ENCODE measurements around the gene GTPBP6.
"Not testable (repeated sequence)": the region's sequence is repeated elsewhere in the genome, so short reads cannot be mapped to it uniquely, and the experiment has no call there.

Gene GTPBP6

DNA sequence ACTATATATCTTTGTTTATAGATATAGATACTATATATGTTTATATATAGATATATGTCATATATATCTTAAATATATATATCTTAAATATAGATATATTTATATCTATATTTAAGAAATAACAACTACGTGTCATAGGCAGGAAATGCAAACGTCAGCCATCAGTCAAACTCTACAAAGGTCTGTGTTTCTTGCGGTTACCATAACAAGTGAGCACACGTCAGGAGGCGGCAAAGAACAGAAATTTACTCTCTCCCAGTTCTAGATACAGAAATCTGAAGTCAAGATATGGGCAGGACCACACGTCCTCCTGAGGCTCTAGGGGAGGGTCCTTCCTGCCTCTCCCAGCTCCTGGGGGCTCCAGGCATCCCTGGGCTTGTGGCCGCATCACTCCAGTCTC, 30.9 kb downstream of the GTPBP6 start:
- DNase-seq: no peak

DNA sequence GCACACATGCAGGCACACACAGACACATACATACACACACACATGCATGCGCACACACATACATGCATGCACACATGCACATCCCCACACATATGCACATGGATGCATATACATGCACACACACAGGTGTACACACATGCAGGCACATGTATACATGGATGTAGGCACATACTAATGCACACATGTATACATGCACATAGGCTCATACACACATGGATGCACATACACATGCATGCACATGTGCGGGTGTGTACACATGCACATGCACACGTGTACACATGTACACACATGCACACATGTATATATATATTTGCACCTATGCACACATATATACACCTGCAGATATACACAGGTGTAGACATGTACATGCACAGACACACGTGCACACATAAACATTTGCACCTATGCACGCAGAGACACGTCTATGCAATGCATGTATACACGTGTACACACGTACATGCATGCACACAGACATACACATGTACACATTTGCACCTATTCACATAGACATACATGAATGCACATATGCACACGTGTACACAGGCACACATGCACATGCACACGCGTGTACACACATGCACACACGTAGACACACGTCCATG, 33.4 kb downstream of the GTPBP6 start:
- DNase-seq: no peak

DNA sequence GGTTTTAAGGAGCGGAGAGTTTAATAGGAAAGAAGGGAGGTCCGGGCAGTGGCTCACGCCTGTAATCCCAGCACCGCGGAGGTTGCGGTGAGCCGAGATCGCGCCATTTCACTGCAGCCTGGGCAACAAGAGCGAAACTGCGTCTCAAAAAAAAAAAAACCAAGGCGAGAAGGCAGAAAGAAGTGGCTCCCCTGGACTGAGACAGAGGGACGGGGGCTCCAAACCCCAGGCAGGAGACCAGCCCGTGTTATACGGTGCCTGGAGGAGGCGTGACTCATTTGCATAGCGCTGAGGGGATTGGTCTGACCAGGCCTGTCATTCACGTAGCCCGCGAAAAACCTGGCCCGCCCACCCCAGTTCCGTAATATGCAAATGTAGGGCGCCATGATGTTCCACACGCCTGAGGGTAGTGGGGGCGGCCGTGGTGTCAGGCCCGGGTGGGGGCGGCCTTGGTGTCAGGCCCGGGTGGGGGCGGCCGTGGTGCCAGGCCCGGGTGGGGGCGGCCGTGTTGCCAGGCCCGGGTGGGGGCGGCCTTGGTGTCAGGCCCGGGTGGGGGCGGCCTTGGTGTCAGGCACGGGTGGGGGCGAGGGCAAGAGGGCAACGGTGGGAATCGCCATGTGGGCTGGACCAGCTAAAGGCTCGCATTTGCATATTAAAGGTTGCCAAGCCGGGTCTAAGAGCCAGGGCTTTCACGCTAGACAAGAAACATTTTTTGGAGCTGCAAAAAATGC, 35.3 kb downstream of the GTPBP6 start:
- peak; percentile 97 for DNase-seq

DNA sequence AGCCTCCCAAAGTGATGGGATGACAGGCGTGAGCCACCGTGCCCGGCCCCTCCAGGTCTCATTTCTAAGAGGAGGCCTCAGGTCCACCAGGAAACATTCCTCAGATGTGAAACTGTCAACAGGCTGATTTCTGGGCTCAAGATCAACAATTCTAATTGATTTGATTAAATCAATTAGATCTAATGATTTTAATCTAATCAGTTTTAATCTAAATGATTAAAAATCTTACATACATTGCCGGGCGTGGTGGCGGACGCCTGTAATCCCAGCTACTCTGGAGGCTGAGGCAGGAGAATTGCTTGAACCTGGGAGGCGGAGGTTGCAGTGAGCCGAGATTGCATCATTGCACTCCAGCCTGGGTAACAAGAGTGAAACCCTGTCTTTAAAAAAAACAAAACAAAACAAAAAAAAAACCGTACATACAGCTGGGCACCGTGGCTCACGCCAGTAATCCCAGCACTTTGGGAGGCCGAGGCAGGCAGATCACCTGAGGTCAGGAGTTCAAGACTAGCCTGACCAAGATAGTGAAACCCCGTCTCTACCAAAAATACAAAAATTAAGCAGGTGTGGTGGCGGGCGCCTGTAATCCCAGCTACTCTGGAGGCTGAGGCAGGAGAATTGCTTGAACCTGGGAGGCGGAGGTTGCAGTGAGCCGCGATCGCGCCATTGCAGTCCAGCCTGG, 36.5 kb downstream of the GTPBP6 start:
- not testable (repeated sequence) for DNase-seq

DNA sequence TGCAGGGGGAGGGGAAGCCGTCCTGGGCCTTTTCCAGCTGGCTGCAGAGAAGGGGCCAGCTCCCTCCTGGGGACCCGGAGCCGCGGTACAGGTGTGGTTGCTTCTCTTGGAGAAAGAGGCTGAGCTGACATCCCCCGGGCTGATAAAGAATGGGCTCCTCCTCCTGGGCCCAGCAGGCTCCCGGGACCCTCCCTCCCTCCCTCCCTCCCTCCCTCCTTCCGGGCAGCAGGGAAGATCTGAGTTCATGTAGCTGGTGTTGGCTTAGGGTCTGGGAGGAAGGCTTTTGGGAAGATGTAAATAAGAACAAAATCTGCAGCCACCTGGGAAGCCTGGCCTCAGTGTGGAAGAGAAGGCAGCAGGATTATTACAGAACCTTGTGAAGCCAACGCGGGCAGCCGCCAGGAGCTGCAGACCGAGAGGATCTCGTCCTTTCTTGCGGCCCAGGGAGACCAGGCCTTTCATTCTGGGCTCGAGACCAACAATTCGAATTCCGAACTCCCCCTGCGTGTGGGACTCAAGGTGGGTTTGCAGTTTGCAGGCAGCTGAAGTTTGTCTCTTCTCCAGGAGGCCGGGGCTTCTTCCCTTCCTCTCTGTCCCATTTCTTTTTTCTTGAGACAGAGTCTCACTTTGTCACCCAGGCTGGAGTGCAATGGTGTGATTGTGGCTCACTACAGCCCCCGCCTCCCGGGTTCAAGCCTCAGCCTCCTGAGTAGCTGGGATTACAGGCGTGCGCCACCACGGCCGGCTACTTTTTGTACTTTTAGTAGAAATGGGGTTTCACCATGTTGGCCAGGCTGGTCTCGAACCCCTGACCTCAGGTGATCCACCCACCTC, 37.2 kb downstream of the GTPBP6 start, which contains the start of gene PLCXD1:
Gene PLCXD1 (plus strand): TSS at position 216 of the 834 bp plus-strand sequence. CDS start 2,807 bp downstream, outside the sequence.
- peak; percentile 89 for DNase-seq

DNA sequence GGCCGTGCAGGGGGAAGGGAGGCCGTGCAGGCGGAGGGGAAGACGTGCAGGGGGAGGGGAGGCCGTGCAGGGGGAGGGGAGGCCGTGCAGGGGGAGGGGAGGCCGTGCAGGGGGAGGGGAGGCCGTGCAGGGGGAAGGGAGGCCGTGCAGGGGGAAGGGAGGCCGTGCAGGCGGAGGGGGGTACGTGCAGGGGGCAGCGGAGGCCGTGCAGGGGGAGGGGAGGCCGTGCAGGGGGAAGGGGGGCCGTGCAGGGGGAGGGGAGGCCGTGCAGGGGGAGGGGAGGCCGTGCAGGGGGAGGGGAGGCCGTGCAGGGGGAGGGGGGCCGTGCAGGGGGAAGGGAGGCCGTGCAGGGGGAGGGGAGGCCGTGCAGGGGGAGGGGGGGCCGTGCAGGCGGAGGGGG, 37.9 kb downstream of the GTPBP6 start:
- not testable (repeated sequence) for DNase-seq

DNA sequence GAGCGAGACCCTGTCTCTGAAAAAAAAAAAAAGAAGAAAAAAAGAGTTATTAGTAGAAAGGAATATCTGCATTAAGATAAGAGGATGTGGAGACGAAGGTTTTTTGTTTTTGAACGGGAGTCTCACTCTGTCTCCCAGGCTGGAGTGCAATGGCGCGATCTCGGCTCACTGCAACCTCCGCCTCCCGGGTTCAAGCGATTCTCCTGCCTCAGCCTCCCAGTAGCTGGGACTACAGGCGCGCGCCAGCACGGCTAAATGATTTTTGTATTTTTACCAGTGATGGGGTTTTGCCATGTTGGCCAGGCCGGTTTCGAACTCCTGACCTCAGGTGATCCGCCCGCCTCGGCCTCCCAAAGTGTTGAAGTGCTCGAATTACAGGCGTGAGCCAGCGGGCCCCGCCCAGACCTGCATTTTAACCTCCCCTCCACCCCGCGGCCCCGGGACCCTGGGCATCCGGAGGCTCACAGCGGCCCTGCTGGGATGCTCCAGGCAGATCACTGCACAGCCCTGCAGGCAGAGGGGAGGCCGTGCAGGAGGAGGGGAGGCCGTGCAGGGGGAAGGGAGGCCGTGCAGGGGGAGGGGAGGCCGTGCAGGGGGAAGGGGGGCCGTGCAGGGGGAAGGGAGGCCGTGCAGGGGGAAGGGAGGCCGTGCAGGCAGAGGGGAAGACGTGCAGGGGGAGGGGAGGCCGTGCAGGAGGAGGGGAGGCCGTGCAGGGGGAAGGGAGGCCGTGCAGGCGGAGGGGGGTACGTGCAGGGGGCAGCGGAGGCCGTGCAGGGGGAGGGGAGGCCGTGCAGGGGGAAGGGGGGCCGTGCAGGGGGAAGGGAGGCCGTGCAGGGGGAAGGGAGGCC, 38.6 kb downstream of the GTPBP6 start:
- DNase-seq: not testable (repeated sequence)

DNA sequence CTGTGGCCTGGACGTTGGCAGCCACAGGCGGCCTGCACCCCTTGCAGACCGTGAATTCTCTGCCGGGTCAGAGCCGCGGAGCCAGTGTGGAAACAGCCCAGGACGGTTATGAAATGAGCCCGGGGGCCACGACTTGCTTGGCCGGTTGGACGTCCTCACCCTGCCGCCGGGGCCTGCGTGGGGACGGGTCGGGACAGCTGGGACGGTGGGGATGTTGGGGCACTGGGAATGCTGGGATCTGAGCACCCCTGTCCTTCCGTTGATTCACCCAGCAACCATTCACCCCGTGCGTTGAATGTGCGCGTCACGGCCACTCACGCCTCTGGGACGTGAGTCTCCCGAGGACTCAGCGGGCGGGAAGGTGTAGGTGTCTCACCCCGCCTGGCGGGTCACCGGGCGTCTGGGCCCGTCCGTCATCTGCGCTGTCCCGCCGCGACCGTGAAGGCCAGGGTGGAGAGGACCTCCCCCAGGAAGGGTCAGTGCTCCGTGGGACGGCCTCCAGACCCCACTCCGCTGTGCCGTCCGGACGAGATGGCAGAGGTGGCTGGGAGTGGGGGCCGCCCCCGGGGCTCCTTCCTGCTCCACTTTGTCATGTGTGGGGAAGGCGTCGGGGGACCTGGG, 41.9 kb downstream of the GTPBP6 start:
- DNase-seq: peak; percentile 46

DNA sequence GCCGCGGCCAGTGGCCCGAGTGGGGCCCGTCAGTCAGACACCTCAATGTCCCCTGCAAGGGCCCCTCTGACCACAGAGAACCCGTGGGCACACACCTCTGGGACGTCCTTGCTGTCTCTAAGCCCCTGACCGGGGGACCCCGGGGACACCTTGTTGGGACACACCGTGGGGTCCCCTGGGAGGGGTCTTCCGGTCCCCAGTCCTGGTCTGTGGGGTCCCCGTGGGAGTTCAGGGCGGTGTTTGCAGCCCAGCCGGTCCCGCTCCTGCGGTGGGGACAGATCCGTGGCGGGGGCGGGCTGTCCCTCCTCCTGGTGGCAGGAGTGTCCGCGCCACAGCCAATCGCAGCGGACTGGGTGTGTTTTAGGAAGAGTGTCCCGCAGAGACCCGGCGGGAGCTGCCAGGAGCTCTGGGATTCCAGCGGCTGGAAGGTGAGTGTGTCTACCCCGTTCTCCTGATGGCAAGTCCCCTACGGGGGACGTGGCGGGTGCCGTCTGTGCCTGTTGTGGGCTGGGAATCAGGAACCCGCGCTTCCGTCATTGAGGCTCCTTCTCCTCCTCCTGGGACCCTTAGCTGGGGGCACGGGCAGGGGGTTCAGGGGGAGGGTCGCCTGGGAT, 42.5 kb downstream of the GTPBP6 start:
- peak; percentile 50 for DNase-seq

DNA sequence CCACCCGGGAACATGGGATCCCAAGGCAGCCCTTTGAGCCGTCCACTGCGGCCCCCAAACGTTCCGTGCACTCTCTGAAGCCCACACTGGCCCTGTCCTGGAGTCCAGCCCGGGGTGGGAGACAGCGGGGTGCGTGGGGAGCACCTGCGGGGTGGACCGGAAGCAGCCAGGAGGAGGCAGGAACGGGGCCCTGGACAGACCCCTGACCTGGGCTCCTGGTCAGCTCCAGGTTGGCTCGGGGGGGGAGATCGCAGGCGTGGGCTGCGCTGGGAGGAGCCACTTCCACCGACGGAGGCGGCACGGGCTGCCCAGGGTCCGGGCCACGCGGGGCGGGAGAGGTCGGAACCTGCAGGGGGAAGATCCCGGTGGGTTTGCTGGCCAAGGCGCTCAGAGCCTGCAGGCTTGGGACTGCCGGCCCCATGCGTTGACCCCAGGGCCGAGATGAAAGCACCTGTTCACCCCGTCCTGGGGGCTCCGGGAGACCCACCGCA, 43.1 kb downstream of the GTPBP6 start:
- no peak for DNase-seq

DNA sequence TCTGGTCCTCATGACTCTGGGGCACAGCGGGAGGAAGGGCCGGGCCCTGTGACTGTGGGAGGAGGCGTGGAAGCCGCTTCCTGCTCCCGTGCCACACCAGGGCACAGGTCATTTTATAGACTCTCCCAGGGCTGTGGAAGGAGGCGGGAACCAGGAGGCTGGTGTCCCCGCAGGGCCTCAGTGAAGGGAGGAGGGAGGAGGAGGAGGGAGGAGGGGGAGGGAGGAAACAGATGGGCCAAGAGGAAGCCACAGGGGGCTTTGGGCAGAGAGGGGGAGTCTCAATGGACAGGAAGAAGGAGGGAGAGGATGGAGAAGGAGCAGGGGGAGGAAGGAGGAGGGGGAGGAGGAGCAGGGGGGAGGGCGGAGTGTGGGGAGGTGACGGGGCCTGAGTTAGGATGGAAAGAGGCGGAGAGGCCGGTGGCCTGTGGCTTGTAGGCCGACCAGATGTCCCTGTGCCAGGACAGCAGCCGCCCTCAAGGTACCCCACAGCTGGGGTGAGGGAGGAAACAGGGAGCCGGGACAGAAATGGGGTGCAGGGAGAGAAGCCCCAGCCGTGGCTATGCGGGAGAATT, 43.6 kb downstream of the GTPBP6 start:
- peak; percentile 73 for DNase-seq

DNA sequence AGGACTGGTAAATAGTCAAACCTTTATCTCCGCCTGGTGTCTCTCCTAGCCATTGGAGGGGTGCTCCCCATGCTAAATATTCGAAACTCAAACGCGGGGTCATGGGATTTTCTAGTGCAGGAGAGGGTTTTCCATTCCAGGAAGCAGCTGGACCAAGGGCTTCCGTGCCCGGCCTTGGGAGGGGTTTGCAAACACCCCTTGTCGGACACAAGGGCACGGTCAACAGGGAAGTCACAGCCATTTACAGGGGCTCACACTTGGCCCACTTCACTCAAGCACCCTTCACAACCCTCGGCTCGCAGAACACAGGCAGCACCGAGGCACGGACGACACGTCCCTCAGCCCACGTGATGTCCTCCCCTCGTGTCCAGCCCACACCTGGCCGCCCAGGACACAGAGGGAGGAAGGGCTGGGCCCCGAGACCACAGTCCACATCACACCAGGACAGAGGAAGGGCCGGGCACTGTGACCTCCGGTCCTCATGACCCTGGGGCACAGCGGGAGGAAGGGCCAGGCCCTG, 47.7 kb downstream of the GTPBP6 start:
- DNase-seq: no peak

DNA sequence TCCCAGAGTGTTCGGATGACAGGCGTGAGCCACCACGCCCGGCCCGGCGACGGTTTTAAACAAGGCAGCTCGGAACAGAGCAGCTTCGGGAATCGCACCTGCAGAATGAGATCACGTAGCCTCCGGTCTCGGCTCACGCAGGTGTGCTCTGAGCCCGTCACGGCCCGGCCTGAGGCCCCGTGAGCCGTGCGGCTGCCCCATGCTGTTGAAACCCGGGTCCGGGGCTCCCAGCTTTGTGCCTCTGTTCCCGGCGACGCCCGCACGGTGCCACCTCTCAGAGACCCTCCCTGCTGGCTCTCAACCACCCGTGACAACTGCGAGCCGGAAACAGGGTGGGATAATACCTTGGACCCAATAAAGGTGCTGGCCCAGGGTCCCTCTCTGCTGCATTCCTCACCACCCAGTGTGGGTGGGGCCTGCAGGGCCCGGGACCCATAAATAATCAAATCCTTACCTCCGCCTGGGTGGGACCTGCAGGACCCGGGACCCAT, 50.8 kb downstream of the GTPBP6 start:
- DNase-seq: no peak

DNA sequence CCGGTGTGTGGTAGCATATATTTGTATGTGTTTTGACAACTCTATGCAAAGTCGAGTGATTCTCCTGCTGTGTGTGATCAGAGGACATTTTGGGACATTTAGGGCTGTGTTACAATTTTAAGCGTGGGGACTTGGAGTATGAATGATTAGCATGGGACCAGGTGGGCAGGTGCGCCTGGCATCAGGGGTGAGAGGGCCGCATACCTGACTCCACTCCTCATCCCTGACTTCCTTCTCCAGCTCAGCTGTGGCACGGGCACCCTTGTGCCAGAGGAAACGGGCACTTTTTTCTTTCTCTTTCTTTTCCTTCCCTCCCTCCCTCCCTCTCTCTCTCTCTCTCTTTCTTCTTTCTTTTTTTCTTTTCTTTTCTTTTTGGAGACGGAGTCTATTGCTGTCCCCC, 53.1 kb downstream of the GTPBP6 start:
- DNase-seq: no peak

DNA sequence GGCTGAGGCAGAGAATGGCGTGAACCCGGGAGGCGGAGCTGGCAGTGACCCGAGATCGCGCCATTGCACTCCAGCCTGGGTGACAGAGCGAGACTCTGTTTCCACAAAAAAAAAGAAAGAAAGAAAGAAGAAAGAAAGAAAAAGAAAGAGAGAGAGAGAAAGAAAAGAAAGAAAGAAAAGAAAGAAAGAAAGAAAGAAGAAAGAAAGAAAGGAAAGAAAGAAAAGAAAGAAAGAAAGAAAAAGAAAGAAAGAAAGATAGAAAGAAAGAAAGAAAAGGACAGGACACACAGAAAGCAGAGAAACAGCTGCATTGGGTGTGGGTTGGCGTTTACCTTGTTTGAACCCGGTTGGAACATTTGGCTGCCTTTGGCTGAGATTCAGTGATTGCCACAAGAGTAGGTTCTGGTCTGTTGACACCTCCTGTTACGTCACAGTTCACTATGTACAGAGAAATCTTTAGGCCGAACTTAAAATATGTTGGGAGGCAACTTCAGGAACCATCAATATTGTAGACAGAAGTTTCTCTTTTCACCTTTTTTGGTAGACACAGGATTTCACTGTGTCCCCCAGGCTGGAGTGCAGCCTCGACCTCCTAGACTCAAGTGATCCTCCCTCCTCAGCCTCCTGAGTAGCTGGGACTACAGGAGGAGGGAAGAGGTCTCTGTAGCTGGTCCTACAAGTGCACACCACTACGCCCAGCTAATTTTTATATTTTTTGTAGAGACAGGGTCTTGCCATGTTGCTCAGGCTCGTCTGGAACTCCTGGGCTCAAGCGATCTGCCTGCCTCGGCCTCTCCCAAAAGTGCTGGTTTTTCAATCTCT, 53.8 kb downstream of the GTPBP6 start:
- DNase-seq: no peak

DNA sequence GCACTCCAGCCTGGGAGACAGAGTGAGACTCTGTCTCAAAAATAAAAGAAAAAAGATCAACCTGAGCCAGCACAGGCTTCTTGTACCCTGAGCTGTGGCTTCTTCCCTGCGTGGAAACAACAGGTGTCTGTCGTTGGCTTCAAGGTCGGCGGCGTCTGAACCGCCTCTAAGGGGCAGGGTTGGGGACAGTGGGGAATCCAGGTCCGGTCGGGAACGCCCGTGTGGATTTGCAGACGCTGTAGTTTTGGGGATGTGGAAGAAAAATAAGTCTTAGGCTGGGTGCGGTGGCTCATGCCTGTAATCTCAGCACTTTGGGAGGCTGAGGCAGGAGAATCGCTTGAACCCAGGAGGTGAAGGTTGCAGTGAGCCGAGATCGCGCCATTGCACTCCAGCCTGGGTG, 54.6 kb downstream of the GTPBP6 start:
- not testable (repeated sequence) for DNase-seq

DNA sequence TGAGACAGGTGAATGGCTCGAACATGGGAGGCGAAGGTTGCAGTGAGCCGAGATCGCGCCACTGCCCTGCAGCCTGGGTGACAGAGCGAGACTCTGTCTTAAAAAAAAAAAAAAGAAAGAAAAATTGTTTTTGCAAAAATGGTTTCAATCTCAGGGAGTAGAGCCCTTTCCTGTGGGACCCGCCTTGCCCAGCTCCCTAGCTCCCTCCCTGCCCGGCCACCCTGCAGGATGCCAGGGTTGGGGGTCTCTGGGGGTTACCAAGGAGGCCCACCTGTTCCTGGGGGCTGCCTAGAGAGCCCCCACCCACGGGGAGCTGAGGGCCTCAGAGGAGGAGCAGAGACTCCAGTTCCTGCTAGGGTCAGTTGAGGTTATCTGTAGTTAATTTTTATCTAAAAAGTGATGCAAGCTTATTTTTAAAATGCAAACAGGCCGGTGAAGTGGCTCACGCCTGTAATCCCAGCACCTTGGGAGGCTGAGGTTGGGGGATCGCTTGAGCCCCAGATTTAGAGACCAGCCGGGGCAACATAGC, 56.2 kb downstream of the GTPBP6 start:
- DNase-seq: no peak

DNA sequence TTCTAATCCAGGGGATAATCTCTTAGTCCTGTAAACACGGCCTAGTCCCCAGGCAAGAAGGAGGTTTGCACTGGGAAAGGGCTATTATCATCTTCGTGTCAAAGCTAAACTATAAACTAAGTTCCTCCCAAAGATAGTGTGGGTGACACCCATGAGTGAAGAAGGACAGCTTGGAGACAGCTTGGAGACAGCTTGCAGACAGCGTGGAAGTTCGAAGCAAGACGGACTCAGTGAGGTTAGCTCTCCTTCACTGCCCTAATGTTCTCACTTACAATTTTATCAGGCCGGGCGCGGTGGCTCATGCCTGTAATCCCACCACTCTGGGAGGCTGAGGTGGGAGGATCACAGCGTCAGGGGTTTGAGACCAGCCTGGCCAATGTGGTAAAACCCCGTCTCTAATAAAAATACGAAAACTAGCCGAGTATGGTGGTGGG, 56.7 kb downstream of the GTPBP6 start:
- no peak for DNase-seq
